HG02571 (cell line): ENCODE data around the gene PRR12.
"Not testable (repeated sequence)": the region's sequence is repeated elsewhere in the genome, so short reads cannot be mapped to it uniquely, and the experiment has no call there.

Experiments used
- ATAC-seq: cut with Tn5 transposase; IDR thresholded peaks from one replicate; pipeline ENCODE4 v1.9.1; 2021; ENCODE audit warnings: mild to moderate bottlenecking, moderate library complexity; ENCODE audit not compliant: unreplicated experiment

Gene PRR12

GRCh38 chr19:49615861-49616260 is 24.9 kb downstream of the PRR12 start:
- ATAC-seq: no peak

- no peak for ATAC-seq
Observed at GRCh38 chr19:49616532-49616931, 25.6 kb downstream of the PRR12 start.

GRCh38 chr19:49616945-49617344 is 26.0 kb downstream of the PRR12 start:
- ATAC-seq: no peak

GRCh38 chr19:49617860-49618259 is 26.9 kb downstream of the PRR12 start:
- ATAC-seq: not testable (repeated sequence)

- no peak for ATAC-seq
Observed at GRCh38 chr19:49624967-49625910, 34.3 kb downstream of the PRR12 start.

GRCh38 chr19:49626226-49626625 is 35.2 kb downstream of the PRR12 start:
- no peak for ATAC-seq

- ATAC-seq: no peak
Observed at GRCh38 chr19:49629659-49630058, 38.7 kb downstream of the PRR12 start.

- no peak for ATAC-seq
Observed at GRCh38 chr19:49631014-49631588, 40.1 kb downstream of the PRR12 start.

GRCh38 chr19:49631610-49632192 is 40.7 kb downstream of the PRR12 start:
- no peak for ATAC-seq

GRCh38 chr19:49632576-49632975 is 41.6 kb downstream of the PRR12 start:
- no peak for ATAC-seq

GRCh38 chr19:49633273-49633672 is 42.3 kb downstream of the PRR12 start:
- ATAC-seq: not testable (repeated sequence)

GRCh38 chr19:49635530-49636232 is 44.7 kb downstream of the PRR12 start:
- no peak for ATAC-seq

- ATAC-seq: no peak
Observed at GRCh38 chr19:49636233-49636932, 45.4 kb downstream of the PRR12 start.

GRCh38 chr19:49637821-49638738 is 47.1 kb downstream of the PRR12 start:
- ATAC-seq: no peak

- no peak for ATAC-seq
Observed at GRCh38 chr19:49639401-49640112, 48.6 kb downstream of the PRR12 start.

GRCh38 chr19:49640113-49640898 is 49.3 kb downstream of the PRR12 start, which contains the start of gene RRAS:
Gene RRAS, minus strand, starts transcription at chr19:49640143. Its CDS starts 45 bp downstream, at chr19:49640098.
- ATAC-seq: peak; percentile 52

GRCh38 chr19:49641688-49642491 is 50.9 kb downstream of the PRR12 start, which contains the start of gene SCAF1:
Gene SCAF1, plus strand, starts transcription at chr19:49642209. Its CDS starts 2,818 bp downstream, at chr19:49645027.
- peak; percentile 50 for ATAC-seq
